ENCODE measurements around the gene CLDN14.

The CLDN14 gene

DNA sequence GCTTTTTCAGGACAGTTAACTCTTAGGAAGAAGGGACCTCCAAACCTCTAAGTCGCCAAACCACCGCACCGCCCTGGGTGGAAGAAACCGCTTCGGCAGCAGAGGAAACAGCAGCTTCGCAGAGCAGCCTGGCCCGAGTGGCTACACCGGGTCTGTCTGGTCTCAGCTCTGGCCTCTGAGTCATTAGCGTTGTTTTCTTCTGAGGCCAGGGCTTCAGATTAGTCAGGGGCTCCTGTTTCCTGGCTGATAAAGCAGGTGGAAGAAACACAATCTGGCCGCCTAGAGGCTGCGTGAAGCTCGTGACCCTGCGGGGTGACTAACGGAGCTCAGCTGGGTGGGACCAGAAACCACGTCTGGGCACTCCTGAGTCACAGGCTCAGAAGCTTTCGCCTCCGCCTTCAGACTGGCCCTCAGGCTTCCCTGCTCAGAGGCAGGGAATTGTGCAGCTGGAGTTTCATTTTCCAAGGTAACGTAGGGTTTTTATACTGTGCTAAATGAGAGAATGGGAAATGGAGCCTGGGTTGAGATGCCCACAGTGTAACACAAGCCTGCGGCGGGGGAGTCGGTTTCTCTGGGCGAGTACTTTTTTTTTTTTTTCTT, 49.9 kb downstream of the CLDN14 start:
- DNase-seq, result no peak

DNA sequence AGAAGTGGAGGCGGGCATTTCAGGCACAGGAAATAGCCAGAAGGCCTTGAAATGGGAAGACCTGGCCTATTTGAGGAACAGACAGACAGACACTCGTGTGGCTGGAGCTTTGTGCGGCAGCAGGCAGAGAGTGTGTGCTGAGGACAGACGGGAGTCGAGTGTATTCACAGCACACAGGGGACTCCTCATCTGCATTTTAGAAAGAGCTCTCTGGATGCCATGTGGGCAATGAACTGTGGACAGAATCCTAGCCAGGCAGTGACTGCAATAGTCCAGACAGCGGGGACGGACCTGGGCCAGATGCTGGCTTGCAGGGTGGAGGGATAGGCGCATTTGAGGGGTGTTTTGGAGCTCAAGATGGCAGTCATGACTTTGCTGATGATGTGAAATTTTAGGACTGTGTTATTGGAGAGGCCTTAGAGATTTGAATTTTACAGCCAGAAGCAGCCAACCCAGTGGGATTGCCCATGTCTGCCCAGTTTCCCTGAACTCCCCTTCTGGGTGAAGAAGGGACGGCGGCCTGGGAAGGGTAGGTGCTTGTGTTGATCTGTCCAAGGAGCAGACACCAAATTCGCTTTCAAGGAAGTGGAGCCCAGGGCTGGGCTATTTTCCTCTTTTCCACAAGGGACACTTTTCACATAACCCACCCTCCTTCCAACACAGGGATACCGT, 51.0 kb downstream of the CLDN14 start:
- DNase-seq, result peak; percentile 61

DNA sequence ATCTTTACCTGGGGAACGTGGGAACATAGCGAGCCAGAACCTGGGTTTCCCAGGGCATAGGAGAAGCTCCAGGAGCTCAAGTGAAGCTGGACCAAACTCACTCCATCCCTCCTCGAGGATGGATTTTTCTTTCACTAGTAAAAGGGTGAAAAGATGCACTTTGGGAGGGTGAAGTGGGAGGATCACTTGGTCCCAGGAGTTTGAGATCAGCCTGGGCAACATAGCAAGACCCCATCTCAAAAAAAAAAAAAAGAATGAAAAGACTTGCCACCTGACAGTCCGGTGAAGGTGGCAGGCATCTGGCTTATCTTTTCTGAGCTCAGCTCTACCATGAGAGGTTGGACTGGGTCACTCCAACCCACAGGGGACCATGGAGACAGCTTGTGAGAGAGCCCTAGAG, 52.4 kb downstream of the CLDN14 start:
- DNase-seq, result no peak

DNA sequence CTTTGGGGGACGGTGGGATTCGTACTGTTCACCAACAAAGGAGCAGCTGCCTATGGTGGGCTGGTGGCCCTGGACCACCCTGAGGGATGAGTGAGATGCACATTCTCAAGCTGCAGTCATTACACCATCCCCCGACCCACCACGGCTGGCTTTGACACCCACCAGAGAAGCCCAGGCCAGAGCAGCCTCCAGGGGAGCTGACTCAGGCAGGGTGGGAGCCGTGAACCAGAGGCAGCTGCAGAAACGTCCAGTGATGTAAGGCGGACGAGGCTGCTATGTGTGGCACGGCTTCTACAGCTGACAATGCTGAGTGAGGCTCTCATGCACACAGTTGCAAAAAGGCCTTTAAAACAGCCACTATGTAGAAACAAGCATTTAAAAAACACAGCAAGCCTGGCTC, 54.6 kb downstream of the CLDN14 start:
- DNase-seq, result no peak

DNA sequence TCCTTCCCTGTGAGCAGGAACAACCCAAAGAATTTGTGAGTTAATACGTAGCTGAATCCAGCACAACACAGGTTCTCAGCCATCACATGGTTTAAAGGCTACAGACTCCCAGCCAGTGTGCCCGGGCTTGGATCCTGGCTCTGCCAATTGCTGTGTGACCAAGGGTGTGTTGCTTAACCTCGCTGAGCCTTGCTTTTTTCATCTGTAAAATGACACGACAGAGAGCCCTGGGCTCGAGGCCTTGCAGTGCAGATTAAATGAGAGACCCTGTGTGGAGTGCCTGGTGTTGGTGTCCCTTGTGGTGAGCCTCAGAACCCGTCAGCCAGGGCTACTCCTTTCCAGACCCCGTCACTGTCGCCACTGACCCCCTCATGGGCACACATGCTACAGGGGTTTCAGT, 55.3 kb downstream of the CLDN14 start:
- no peak for DNase-seq

DNA sequence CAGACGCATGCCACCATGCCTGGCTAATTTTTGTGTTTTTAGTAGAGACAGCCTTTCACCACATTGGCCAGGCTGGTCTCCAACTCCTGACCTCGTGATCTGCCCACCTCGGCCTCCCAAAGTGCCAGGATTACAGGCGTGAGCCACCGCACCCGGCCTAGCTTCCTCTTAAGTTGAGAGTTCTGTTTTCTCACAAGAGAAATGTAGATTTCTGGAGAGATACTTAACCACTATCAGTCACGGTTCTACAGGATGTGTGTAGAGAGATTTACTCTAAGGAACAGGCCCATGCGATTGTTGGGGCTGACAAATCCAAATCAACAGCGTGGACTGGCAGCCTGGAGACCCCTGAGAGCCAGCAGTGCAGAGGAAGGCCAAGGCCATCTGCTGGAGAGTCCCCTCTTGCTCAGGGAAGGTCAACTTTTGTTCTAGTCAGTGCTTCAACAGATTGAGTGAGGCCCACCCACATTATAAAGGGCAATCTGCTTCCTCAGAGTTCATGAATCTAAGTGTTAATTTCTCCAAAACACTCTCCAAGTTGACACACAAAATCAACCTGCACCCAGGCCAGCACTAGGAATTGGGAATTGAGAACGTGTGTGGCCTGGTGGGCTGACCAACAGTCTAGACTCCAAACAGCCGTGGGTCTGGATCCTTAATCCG, 56.0 kb downstream of the CLDN14 start:
- no peak for DNase-seq

DNA sequence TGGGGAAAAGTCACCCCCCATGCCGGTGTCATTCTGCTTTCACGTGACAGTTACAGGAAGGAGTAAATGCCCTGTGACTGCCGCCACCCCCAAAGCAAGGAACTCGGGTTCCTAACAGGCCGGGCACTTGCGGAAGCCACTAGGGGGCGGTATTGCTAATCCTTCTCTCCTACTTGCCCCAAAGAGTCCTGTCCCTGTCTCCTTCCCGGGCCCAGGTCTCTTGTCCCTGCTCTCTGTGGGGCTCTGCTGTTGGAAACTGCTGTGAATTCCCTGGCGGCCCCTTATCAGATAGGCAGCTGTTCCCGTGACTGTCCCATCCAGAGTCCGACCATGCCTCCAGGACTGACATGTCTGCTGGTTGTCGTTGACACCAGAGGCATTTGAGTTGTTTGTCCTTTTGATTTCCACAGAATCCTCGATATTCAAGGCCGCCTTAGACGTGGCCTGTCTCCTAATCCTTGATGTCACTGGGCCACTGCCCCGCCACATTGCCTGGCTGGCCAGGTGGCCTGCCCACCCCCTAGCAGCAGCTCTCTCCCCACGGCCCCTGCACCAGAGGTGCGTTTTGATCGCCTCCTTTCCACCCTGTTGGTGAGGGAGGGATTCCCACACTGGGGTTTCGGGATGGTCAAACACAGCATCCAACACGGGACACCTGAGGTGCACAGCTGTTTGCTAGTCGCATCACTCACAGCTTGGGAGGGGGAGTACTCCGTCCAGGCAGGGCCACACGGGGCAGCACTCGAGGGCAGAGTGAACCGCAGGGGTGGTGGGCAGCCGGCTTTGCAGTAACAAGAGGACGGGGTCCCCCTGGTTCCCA, 57.4 kb downstream of the CLDN14 start:
- peak; percentile 5 for DNase-seq

DNA sequence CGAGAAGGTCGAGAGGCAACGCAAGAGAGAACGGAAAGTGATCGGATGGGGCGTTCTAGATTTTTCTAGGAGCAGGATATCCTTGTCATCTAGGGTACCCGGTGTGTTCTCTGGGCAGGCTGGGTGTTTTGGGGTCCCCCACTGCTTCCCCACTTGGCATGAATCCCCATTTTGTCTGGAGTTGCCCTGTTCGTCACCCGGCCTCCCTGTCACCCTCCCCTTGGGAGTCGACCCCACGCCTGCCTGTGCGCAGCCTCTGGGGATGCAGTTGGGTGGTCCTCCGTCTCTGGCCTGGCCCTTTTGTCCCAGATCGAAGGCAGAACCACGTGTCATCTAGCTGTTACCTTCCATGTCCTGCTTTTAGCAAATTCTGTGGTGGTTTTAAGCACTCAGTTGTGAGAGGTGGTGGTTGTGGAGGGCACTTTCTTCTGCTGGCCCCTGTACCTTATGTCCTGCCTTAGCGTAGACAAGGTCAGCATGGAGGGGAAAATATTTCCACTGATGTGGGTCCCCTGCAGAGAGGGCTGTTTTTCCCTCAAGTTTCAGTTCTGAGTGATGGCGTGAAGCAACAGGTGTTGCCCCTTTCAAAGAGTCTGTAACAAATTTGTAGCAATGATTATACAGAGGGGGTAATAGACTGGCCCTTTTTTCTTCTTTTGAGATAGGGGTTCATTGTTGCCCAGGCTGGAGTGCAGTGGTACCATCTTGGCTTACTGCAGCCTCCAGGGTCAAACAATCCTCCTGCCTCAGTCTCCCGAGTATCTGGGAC, 59.2 kb downstream of the CLDN14 start:
- DNase-seq, result no peak

DNA sequence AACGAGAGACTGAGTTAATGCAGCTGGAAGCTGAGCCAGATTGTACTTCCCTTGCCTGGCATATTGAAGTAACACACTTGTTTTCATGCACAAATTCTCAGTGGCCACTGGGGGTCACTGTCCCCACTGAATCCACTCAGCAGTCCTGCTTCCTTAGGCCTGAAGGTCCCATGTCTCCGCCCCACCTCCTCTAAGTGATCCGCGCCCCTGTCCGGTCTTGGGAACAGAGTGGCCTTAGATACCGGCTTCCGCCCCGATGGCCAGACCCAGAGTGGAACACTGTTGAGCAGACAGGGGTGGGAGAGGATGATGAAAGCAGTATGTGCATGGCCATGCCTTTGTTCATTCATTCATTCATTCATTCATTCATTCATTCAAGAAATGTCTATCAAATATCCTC, 59.9 kb downstream of the CLDN14 start:
- peak; percentile 10 for DNase-seq

DNA sequence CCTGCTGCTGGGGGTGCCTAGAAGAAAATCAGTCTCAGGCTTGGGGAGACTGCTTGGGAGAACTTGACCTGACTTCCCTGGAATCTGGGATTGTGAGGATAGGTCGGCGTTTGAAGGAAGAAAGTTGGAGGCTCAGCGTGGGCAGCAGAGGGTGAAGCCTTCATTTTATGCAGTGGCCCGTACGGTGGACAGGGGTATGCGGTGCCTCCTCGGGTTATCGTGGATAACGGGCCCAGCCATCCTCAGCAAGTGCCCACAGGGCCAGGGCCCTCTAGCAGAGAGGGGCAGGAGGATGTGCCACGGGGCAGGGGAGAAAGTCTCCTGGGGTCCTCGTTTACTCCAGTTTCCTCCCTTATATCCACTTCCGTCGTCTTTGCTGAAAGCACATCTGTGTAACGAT, 60.7 kb downstream of the CLDN14 start:
- DNase-seq, result no peak

DNA sequence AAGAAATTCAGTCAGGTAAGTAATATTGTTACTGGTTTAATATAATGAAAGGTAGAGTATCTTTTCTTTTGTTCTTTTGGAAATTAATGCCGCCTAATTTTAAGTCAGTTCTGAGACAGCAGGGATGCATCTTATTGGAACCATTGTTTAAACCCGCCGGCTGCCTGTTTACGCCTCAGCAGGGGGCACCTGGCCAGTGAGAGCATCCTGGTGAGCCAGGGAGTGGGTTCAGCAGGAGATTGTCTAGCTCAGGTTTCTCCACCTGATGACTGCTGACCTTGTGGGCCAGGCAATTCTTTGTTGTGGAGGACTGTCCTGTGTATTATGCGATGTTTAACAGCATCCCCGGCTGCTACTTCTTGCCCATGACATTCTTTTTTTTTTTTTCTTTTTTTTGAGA, 64.5 kb downstream of the CLDN14 start:
- no peak for DNase-seq

DNA sequence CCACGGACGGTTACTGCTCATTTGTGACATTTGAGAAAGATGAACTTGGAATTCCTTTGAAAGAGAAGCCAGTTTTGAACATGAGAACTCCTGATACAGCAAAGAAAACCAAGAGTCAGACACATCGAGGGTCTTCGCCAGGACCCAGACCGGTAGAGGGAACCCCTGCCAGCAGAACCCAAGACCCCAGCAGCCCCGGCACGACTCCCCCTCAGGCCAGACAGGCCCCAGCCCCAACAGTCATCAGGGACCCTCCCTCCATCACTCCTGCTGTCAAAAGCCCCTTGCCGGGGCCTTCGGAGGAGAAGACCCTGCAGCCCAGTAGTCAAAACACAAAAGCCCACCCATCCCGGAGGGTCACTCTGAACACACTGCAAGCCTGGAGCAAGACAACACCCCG, 67.0 kb downstream of the CLDN14 start:
- no peak for DNase-seq

DNA sequence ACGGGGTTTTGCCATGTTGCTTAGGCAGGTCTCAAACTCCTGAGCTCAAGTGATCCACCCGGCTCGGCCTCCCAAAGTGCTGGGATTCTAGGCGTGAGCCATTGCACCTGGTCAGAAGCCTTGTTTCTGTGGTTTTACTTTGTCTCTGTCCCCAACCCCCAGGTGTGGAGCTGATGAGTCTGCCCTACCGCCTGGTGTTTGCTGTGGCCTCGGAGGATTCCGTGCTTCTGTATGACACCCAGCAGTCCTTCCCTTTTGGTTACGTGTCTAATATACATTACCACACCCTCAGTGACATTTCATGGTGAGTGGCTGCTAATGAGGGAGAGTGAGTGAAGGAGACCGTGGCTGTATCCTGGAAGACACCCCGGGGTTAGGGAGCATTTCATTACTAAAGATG, 68.6 kb downstream of the CLDN14 start:
- no peak for DNase-seq
